Karpas-422 (cell line): Measurements from ENCODE around the gene SNCG. TPM values are rescaled to one million over a fixed set of nuclear protein-coding genes. Genes with fewer than 3 reads are reported as not detected.
"Not testable (repeated sequence)": the region's sequence is repeated elsewhere in the genome, so short reads cannot be mapped to it uniquely, and the experiment has no call there.

ENCODE experiments used
- DNase-seq: peaks from one replicate; pipeline ENCODE4 v3.0.0-alpha.2; 2015
- H2AFZ ChIP-seq: fragments of 200-600 bp; sonication (generic); 2 replicates; pipeline ENCODE4 v1.6.1; 2014; ENCODE audit warnings: antibody characterized with exemption, low read length, mixed read lengths
- H3K27ac ChIP-seq: fragments of 200-600 bp; sonication (generic); 2 replicates; pipeline ENCODE4 v1.5.1; 2014; ENCODE audit warnings: mild to moderate bottlenecking, low read length, moderate library complexity
- H3K27me3 ChIP-seq: fragments of 200-600 bp; sonication (generic); 2 replicates; pipeline ENCODE4 v1.6.1; 2014; ENCODE audit warnings: low read length, mixed read lengths
- H3K36me3 ChIP-seq: fragments of 200-600 bp; sonication (generic); 2 replicates; pipeline ENCODE4 v1.6.1; 2014; ENCODE audit warnings: low read length, mixed read lengths; ENCODE audit not compliant: insufficient read depth
- H3K4me1 ChIP-seq: fragments of 200-600 bp; sonication (generic); 2 replicates; pipeline ENCODE4 v1.6.1; 2014; ENCODE audit warnings: mild to moderate bottlenecking, low read length, mixed read lengths
- H3K4me2 ChIP-seq: fragments of 200-600 bp; sonication (generic); 2 replicates; pipeline ENCODE4 v1.6.1; 2014; ENCODE audit warnings: low read length, low read depth, mild to moderate bottlenecking; ENCODE audit not compliant: poor library complexity, severe bottlenecking
- H3K4me3 ChIP-seq: fragments of 200-600 bp; sonication (generic); 2 replicates; pipeline ENCODE4 v1.5.1; 2014; ENCODE audit warnings: mild to moderate bottlenecking, antibody characterized with exemption, low read length, mixed read lengths
- H3K79me2 ChIP-seq: fragments of 200-600 bp; sonication (generic); 2 replicates; pipeline ENCODE4 v1.6.1; 2014; ENCODE audit warnings: mild to moderate bottlenecking, low read length, mixed read lengths
- H3K9ac ChIP-seq: fragments of 200-600 bp; sonication (generic); 2 replicates; pipeline ENCODE4 v1.6.0; 2014; ENCODE audit warnings: low read length
- H3K9me2 ChIP-seq: fragments of 200-600 bp; sonication (generic), shearing (Covaris generic); replicated peaks from 2 replicates; pipeline ENCODE4 v1.6.0; 2014; ENCODE audit warnings: mild to moderate bottlenecking, low read length, moderate library complexity; ENCODE audit not compliant: insufficient read depth
- H3K9me3 ChIP-seq: fragments of 300-700, 200-600 bp; sonication (generic); 2 replicates; pipeline ENCODE4 v1.6.1; 2014; ENCODE audit warnings: low read length, mixed read lengths
- H4K20me1 ChIP-seq: fragments of 200-600 bp; sonication (generic); 2 replicates; pipeline ENCODE4 v1.6.1; 2014; ENCODE audit warnings: mild to moderate bottlenecking, antibody characterized with exemption, low read length, low read depth; ENCODE audit not compliant: insufficient read depth
- total RNA-seq: library from RNA; depleted of rRNA; stranded (reverse); fragments of >200 nt; shearing (Covaris generic); gene quantifications from 2 replicates; pipeline ENCODE4 v1.2.3, GENCODE V29; 2014; ENCODE audit warnings: low replicate concordance

SNCG gene
- total RNA-seq, 1 experiment from 2014 or later: not detected

- no peaks in the 10 kb centered on the region for H3K27me3 ChIP-seq
- no peak for DNase-seq
- H3K9me2 ChIP-seq: no peaks in the 10 kb centered on the region
- H3K4me1 ChIP-seq: no peaks in the 10 kb centered on the region
- no peaks in the 10 kb centered on the region for H4K20me1 ChIP-seq
- no peak overlapping the region for H2AFZ ChIP-seq
- H3K27ac ChIP-seq: no peak overlapping the region
- H3K36me3 ChIP-seq: no peaks in the 10 kb centered on the region
- H3K4me3 ChIP-seq: no peak overlapping the region
- H3K4me2 ChIP-seq: no peak overlapping the region
- no peaks in the 10 kb centered on the region for H3K79me2 ChIP-seq
- H3K9ac ChIP-seq: no peak overlapping the region
- H3K9me3 ChIP-seq: no peaks in the 10 kb centered on the region
Measured at GRCh38 chr10:86988520-86988919, 30.1 kb downstream of the SNCG start.

- not testable (repeated sequence) for H3K27me3 ChIP-seq, H2AFZ ChIP-seq, H3K4me1 ChIP-seq, DNase-seq, H4K20me1 ChIP-seq, H3K27ac ChIP-seq, H3K9ac ChIP-seq, H3K4me2 ChIP-seq, H3K4me3 ChIP-seq, H3K79me2 ChIP-seq, H3K36me3 ChIP-seq, H3K9me3 ChIP-seq, H3K9me2 ChIP-seq
Measured at GRCh38 chr10:86991362-86991761, 33.0 kb downstream of the SNCG start.

- no peaks in the 10 kb centered on the region for H3K9me3 ChIP-seq
- DNase-seq: no peak
- H3K27me3 ChIP-seq: no peaks in the 10 kb centered on the region
- no peak overlapping the region for H3K4me3 ChIP-seq
- no peak overlapping the region for H3K4me2 ChIP-seq
- H4K20me1 ChIP-seq: no peaks in the 10 kb centered on the region
- no peaks in the 10 kb centered on the region for H3K79me2 ChIP-seq
- no peak overlapping the region for H2AFZ ChIP-seq
- H3K9ac ChIP-seq: no peak overlapping the region
- H3K36me3 ChIP-seq: no peaks in the 10 kb centered on the region
- no peaks in the 10 kb centered on the region for H3K9me2 ChIP-seq
- H3K27ac ChIP-seq: no peak overlapping the region
- no peaks in the 10 kb centered on the region for H3K4me1 ChIP-seq
Measured at GRCh38 chr10:86992456-86992855, 34.1 kb downstream of the SNCG start.

- H3K4me2 ChIP-seq: no peak overlapping the region
- no peaks in the 10 kb centered on the region for H3K4me1 ChIP-seq
- H3K9ac ChIP-seq: no peak overlapping the region
- no peak overlapping the region for H2AFZ ChIP-seq
- H3K36me3 ChIP-seq: no peaks in the 10 kb centered on the region
- H3K4me3 ChIP-seq: no peak overlapping the region
- no peaks in the 10 kb centered on the region for H3K9me2 ChIP-seq
- no peaks in the 10 kb centered on the region for H3K27me3 ChIP-seq
- DNase-seq: no peak
- no peaks in the 10 kb centered on the region for H4K20me1 ChIP-seq
- no peaks in the 10 kb centered on the region for H3K9me3 ChIP-seq
- no peak overlapping the region for H3K27ac ChIP-seq
- H3K79me2 ChIP-seq: no peaks in the 10 kb centered on the region
Measured at GRCh38 chr10:86992929-86993328, 34.5 kb downstream of the SNCG start.

- H3K4me2 ChIP-seq, H3K9me3 ChIP-seq, H3K27ac ChIP-seq, H4K20me1 ChIP-seq, H3K27me3 ChIP-seq, H3K4me1 ChIP-seq, H2AFZ ChIP-seq, H3K4me3 ChIP-seq, DNase-seq, H3K9ac ChIP-seq, H3K36me3 ChIP-seq, H3K9me2 ChIP-seq, H3K79me2 ChIP-seq: not testable (repeated sequence)
Measured at GRCh38 chr10:86999802-87000403, 41.5 kb downstream of the SNCG start.

GRCh38 chr10:87000491-87000890 is 42.1 kb downstream of the SNCG start:
- Histone ChIP-seq H3K79me2 (no peaks in the 10 kb centered on the region), H3K9ac (no peak overlapping the region), H3K9me2 (no peaks in the 10 kb centered on the region), H3K27me3 (no peaks in the 10 kb centered on the region), H4K20me1 (no peaks in the 10 kb centered on the region), H3K4me1 (no peaks in the 10 kb centered on the region), H3K27ac (no peak overlapping the region), H3K4me3 (no peak overlapping the region), H3K4me2 (no peak overlapping the region), H3K36me3 (no peaks in the 10 kb centered on the region), H2AFZ (no peak overlapping the region), H3K9me3 (no peaks in the 10 kb centered on the region)
- DNase-seq: no peak

- H3K4me3 ChIP-seq, H3K79me2 ChIP-seq, H3K9ac ChIP-seq, H3K4me2 ChIP-seq, H2AFZ ChIP-seq, H3K36me3 ChIP-seq, DNase-seq, H4K20me1 ChIP-seq, H3K9me3 ChIP-seq, H3K27me3 ChIP-seq, H3K4me1 ChIP-seq, H3K9me2 ChIP-seq, H3K27ac ChIP-seq: not testable (repeated sequence)
Measured at GRCh38 chr10:87007124-87007523, 48.7 kb downstream of the SNCG start.

GRCh38 chr10:87007674-87008073 is 49.3 kb downstream of the SNCG start:
- not testable (repeated sequence) for H2AFZ ChIP-seq, H3K9me2 ChIP-seq, H3K4me1 ChIP-seq, H3K36me3 ChIP-seq, H4K20me1 ChIP-seq, H3K4me3 ChIP-seq, H3K27ac ChIP-seq, DNase-seq, H3K9ac ChIP-seq, H3K9me3 ChIP-seq, H3K79me2 ChIP-seq, H3K4me2 ChIP-seq, H3K27me3 ChIP-seq

- not testable (repeated sequence) for H3K4me3 ChIP-seq, H3K9me2 ChIP-seq, H3K4me2 ChIP-seq, H3K79me2 ChIP-seq, H3K27me3 ChIP-seq, H3K9ac ChIP-seq, DNase-seq, H3K9me3 ChIP-seq, H4K20me1 ChIP-seq, H2AFZ ChIP-seq, H3K27ac ChIP-seq, H3K36me3 ChIP-seq, H3K4me1 ChIP-seq
Measured at GRCh38 chr10:87008303-87008702, 49.9 kb downstream of the SNCG start.
